ENCODE data around the gene CC2D1A.

DNA sequence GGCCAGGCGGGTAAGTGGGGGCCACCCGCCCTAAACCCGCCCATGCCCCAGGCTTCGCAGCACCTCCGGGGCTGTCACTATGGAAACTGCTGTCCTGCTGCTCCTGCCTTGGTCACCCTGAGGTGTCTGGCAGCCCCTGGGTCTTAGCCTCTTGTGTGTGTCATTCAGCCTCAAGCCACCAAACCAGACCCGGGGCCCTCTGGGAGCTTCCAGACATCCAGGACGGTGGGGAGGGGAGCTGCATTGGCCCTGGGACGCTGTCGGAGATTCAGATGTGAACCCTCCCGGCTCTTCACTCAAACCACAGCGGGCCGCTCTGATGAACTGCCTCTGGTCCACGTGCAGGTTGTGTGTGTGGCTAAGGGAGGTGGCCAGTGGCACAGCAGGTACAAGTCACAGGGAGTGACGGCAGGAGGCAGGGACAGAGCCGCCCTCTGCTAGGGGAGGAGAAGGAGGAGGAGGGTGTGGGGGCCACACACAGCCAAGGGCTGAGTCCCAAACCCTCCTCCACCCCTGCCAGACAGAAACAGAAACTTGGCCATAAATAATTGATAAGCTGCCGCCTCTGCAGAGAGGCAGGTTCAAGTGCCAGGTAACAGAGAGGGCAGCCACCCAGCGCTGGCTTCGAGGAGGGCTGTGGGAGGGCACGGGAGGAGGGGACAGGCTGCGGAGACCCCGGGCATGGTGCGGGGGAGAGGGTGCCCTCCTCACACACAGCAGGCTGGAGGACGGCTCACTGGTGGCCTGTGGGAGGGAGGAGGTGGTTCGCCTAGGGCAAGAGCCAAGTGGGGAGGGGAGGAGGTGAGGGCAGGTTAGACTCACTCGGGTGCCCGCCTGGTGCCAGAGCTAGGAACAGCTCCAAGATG is 21.0 kb upstream of the CC2D1A start:
- TF ChIP-seq, protein P1, sequence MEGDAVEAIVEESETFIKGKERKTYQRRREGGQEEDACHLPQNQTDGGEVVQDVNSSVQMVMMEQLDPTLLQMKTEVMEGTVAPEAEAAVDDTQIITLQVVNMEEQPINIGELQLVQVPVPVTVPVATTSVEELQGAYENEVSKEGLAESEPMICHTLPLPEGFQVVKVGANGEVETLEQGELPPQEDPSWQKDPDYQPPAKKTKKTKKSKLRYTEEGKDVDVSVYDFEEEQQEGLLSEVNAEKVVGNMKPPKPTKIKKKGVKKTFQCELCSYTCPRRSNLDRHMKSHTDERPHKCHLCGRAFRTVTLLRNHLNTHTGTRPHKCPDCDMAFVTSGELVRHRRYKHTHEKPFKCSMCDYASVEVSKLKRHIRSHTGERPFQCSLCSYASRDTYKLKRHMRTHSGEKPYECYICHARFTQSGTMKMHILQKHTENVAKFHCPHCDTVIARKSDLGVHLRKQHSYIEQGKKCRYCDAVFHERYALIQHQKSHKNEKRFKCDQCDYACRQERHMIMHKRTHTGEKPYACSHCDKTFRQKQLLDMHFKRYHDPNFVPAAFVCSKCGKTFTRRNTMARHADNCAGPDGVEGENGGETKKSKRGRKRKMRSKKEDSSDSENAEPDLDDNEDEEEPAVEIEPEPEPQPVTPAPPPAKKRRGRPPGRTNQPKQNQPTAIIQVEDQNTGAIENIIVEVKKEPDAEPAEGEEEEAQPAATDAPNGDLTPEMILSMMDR (IDR thresholded peaks at IDR 0.05; ENCODE audit: low read length), result no peak
- TF ChIP-seq EZH2 (optimal IDR thresholded peaks at IDR 0.05; ENCODE audit: low read depth, low read length), result no peak

All from MM.1S (cell line).